K562 (cell line): ENCODE measurements around the gene ALDH7A1. TPM values are rescaled to one million over a fixed set of nuclear protein-coding genes. Genes with fewer than 3 reads are reported as not detected.
A peak's percentile ranks its signal among the peaks of the same experiment; 100 is the strongest.

Source experiments
- ADNP ChIP-seq: fragments of 200-800 bp; sonication (Bioruptor generic); IDR thresholded peaks from 2 replicates; pipeline ENCODE4 v1.6.1; 2016; ENCODE audit warnings: missing genetic modification characterization, missing compliant biosample characterization
- ARID2 ChIP-seq: fragments of 450-650 bp; IDR thresholded peaks from 2 replicates; pipeline ENCODE4 v1.6.1; 2017; ENCODE audit warnings: antibody characterized with exemption, mild to moderate bottlenecking
- BCOR ChIP-seq: fragments of 450-650 bp; IDR thresholded peaks from 2 replicates; pipeline ENCODE4 v1.6.1; 2016
- CHD1 ChIP-seq: fragments of 200-600 bp; sonication (generic); IDR thresholded peaks from one replicate; pipeline ENCODE4 v1.6.1; 2012; ENCODE audit warnings: mild to moderate bottlenecking, moderate library complexity, low read length, inconsistent platforms
- DIDO1 ChIP-seq: fragments of 450-650 bp; IDR thresholded peaks from 2 replicates; pipeline ENCODE4 v1.6.1; 2016; ENCODE audit warnings: low read depth, missing biosample characterization, missing genetic modification characterization
- ETV5 ChIP-seq: sonication (generic); formaldehyde crosslinking; IDR thresholded peaks from 2 replicates; pipeline ENCODE4 v1.4.0; 2020; ENCODE audit warnings: low read depth, mild to moderate bottlenecking, missing genetic modification reagents
- EZH2 ChIP-seq: IDR thresholded peaks from 2 replicates; pipeline ENCODE4 v1.6.1; 2012; ENCODE audit warnings: low read depth, mild to moderate bottlenecking, inconsistent platforms, low read length, borderline replicate concordance
- GABPB2 ChIP-seq: fragments of 250-450 bp; sonication (Bioruptor Pico); conservative IDR thresholded peaks from 2 replicates; pipeline ENCODE4 v1.5.1; 2021; ENCODE audit warnings: mild to moderate bottlenecking
- GATA2 ChIP-seq: sonication (generic); formaldehyde crosslinking; IDR thresholded peaks from 2 replicates; pipeline ENCODE4 v1.4.0; 2020; ENCODE audit warnings: mild to moderate bottlenecking, missing genetic modification reagents
- GATAD2A ChIP-seq: fragments of 450-650 bp; IDR thresholded peaks from 2 replicates; pipeline ENCODE4 v1.6.1; 2017
- JUN ChIP-seq, 2 experiments: sonication (generic) in 1 of 2; formaldehyde crosslinking in 1 of 2; IDR thresholded peaks; 2 replicates each; pipeline versions ENCODE4 v1.6.1 to v1.8.0; 2012 to 2022; ENCODE audit warnings: borderline replicate concordance in 2 of 2, mild to moderate bottlenecking in 2 of 2, improper control_type of control experiment in 1 of 2, low read depth in 1 of 2, low read length in 1 of 2, missing genetic modification reagents in 1 of 2
- KAT2B ChIP-seq: IDR thresholded peaks from one replicate; pipeline ENCODE4 v1.6.1; 2012; ENCODE audit warnings: low read depth, mild to moderate bottlenecking, control low read depth, inconsistent platforms, low read length, moderate library complexity
- KDM1A ChIP-seq, 2 experiments: fragments of 450-650 bp; IDR thresholded peaks; 2 replicates each; pipeline ENCODE4 v1.6.1; 2016; ENCODE audit warnings: mild to moderate bottlenecking in 2 of 2
- RAD51 ChIP-seq: fragments of 450-650 bp; IDR thresholded peaks from 2 replicates; pipeline ENCODE4 v1.7.1; 2016; ENCODE audit warnings: low read depth, mild to moderate bottlenecking, borderline replicate concordance
- RBM25 ChIP-seq: fragments of 200-400 bp; formaldehyde crosslinking; IDR thresholded peaks from 2 replicates; pipeline ENCODE4 v1.6.1; 2018; ENCODE audit warnings: low read length, low read depth, moderate library complexity; ENCODE audit not compliant: severe bottlenecking
- RFX1 ChIP-seq: fragments of 450-650 bp; IDR thresholded peaks from 2 replicates; pipeline ENCODE4 v1.6.1; 2016; ENCODE audit warnings: mild to moderate bottlenecking, moderate library complexity
- SMARCA5 ChIP-seq: fragments of 450-650 bp; IDR thresholded peaks from 2 replicates; pipeline ENCODE4 v1.6.1; 2016
- STAT6 ChIP-seq: sonication (generic); formaldehyde crosslinking; IDR thresholded peaks from 2 replicates; pipeline ENCODE4 v1.8.1; 2023; ENCODE audit warnings: mild to moderate bottlenecking, missing genetic modification reagents
- ZC3H11A ChIP-seq: IDR thresholded peaks from 2 replicates; pipeline ENCODE4 v1.6.1; 2012; ENCODE audit warnings: low read depth, low read length, improper control_type of control experiment
- ZNF253 ChIP-seq: fragments of 250-450 bp; sonication (Bioruptor Pico); conservative IDR thresholded peaks from 2 replicates; pipeline ENCODE4 v1.6.1; 2021; ENCODE audit warnings: mild to moderate bottlenecking
- ZNF41 ChIP-seq: fragments of 250-450 bp; sonication (Bioruptor Pico); conservative IDR thresholded peaks from 2 replicates; pipeline ENCODE4 v1.4.0; 2020; ENCODE audit warnings: mild to moderate bottlenecking
- ZNF668 ChIP-seq: fragments of 250-450 bp; sonication (Bioruptor Pico); IDR thresholded peaks from 2 replicates; pipeline ENCODE4 v1.8.0; 2022; ENCODE audit warnings: mild to moderate bottlenecking, inconsistent platforms
- ZNF76 ChIP-seq: fragments of 250-450 bp; sonication (Bioruptor Pico); IDR thresholded peaks from 2 replicates; pipeline ENCODE4 v1.4.0; 2020; ENCODE audit warnings: mild to moderate bottlenecking, moderate library complexity, borderline replicate concordance
- polyA plus RNA-seq, 8 experiments: library from polyadenylated mRNA; depleted of rRNA in 4 of 8; stranded (reverse) in 5 of 8; unstranded in 3 of 8; fragments of >200 nt; fragmentation: Nextera tagmentation in 2 of 8; fragmentation: Illumina TruSeq in 1 of 8; extraction: Ambion mirVana in 2 of 8; extraction: Trizol in 1 of 8; gene quantifications; 2 replicates each; pipeline versions ENCODE4 v1.2.1 to v1.2.3, GENCODE V29; 2011 to 2014; ENCODE audit warnings: inconsistent platforms in 1 of 8, missing spikeins in 1 of 8
- total RNA-seq, 7 experiments: library from RNA; depleted of rRNA in 6 of 7; stranded (reverse); fragments of >200 nt in 6 of 7; fragmentation: Illumina TruSeq in 2 of 7; extraction: Trizol in 2 of 7; gene quantifications; 2 replicates each; pipeline versions ENCODE4 v1.2.1 to v1.2.3, GENCODE V29; 2011 to 2021; ENCODE audit warnings: low replicate concordance in 1 of 7
- TF ChIP-seq, protein P1 (sequence below): sonication (generic); formaldehyde crosslinking; IDR thresholded peaks from 2 replicates; pipeline ENCODE4 v1.8.1; 2023; ENCODE audit warnings: mild to moderate bottlenecking, missing genetic modification reagents
- TF ChIP-seq, protein P2 (sequence below): fragments of 250-450 bp; sonication (Bioruptor Pico); IDR thresholded peaks from 2 replicates; pipeline ENCODE4 v1.5.0; 2021
- TF ChIP-seq, protein P3 (sequence below): fragments of 450-650 bp; IDR thresholded peaks from 2 replicates; pipeline ENCODE4 v1.6.1; 2016; ENCODE audit warnings: missing biosample characterization, missing genetic modification characterization

ALDH7A1 gene
- total and polyA plus RNA-seq, 9 of the 15 experiments (the other 6 are each of a cell fraction or from before 2014, with no cell fraction given) = 0.04 to 0.49 TPM; not detected in 7

DNA sequence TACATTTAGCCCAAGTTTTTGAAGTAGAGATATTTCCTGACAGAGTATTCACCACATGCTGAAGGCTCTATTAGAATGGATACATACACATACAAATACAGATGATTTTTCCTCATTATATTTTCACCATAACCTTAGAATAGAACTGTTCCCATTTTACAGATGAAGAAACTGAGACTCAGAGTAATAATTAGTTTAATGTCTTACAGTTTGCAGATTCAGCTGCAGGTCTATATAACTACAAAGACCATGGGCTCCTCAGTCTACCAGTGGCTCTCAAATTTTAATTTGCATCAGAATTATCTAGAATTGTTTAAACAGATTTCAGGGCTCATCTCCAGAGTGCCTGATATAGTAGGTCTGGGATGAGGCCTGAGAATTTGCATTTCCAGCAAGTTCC, 107.4 kb downstream of the ALDH7A1 start (continued):
- TF ChIP-seq GABPB2 = no peak
- no peak for TF ChIP-seq ETV5 (CRISPR knock-in tag)
- no peak for TF ChIP-seq ARID2
- no peak for TF ChIP-seq GATA2 (CRISPR knock-in tag)
- TF ChIP-seq SMARCA5 = 0 out of 2 replicates have a peak, but pooled peaks have one; percentile 68
- no peak for TF ChIP-seq RFX1
- peak; percentile 97 for TF ChIP-seq RBM25
- no peak for TF ChIP-seq EZH2
- TF ChIP-seq ZNF76 (CRISPR knock-in tag) = no peak
- TF ChIP-seq ZNF668 = no peak
- TF ChIP-seq CHD1 = no peak
- no peak for TF ChIP-seq ZNF41 (CRISPR knock-in tag)
- no peak for TF ChIP-seq ZNF253 (CRISPR knock-in tag)
- TF ChIP-seq, protein P1, sequence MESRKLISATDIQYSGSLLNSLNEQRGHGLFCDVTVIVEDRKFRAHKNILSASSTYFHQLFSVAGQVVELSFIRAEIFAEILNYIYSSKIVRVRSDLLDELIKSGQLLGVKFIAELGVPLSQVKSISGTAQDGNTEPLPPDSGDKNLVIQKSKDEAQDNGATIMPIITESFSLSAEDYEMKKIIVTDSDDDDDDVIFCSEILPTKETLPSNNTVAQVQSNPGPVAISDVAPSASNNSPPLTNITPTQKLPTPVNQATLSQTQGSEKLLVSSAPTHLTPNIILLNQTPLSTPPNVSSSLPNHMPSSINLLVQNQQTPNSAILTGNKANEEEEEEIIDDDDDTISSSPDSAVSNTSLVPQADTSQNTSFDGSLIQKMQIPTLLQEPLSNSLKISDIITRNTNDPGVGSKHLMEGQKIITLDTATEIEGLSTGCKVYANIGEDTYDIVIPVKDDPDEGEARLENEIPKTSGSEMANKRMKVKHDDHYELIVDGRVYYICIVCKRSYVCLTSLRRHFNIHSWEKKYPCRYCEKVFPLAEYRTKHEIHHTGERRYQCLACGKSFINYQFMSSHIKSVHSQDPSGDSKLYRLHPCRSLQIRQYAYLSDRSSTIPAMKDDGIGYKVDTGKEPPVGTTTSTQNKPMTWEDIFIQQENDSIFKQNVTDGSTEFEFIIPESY (CRISPR knock-in tag) = no peak
- TF ChIP-seq, protein P2, sequence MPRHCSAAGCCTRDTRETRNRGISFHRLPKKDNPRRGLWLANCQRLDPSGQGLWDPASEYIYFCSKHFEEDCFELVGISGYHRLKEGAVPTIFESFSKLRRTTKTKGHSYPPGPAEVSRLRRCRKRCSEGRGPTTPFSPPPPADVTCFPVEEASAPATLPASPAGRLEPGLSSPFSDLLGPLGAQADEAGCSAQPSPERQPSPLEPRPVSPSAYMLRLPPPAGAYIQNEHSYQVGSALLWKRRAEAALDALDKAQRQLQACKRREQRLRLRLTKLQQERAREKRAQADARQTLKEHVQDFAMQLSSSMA (CRISPR knock-in tag) = no peak
- TF ChIP-seq STAT6 (CRISPR knock-in tag) = no peak
- peak; percentile 92 for TF ChIP-seq BCOR
- no peak for TF ChIP-seq KAT2B
- TF ChIP-seq GATAD2A = no peak
- TF ChIP-seq ZC3H11A = no peak
- peak; percentile 45 to 74; a peak in 3 of 4 replicates for TF ChIP-seq KDM1A (IDR thresholded peaks at IDR 0.05)
- peak; percentile 84 for TF ChIP-seq ADNP (tag)
- TF ChIP-seq JUN (IDR thresholded peaks at IDR 0.05; ENCODE audit: borderline replicate concordance, low read depth, low read length) = no peak
- no peak for TF ChIP-seq JUN (CRISPR knock-in tag; IDR thresholded peaks at IDR 0.05; ENCODE audit: borderline replicate concordance)
- TF ChIP-seq, protein P3, sequence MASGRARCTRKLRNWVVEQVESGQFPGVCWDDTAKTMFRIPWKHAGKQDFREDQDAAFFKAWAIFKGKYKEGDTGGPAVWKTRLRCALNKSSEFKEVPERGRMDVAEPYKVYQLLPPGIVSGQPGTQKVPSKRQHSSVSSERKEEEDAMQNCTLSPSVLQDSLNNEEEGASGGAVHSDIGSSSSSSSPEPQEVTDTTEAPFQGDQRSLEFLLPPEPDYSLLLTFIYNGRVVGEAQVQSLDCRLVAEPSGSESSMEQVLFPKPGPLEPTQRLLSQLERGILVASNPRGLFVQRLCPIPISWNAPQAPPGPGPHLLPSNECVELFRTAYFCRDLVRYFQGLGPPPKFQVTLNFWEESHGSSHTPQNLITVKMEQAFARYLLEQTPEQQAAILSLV (tag) = no peak
- TF ChIP-seq DIDO1 (tag) = no peak
- TF ChIP-seq RAD51 = no peak
